GM19463 (cell line): ENCODE measurements around the gene ENPP7.

ENCODE experiments used
- ATAC-seq: cut with Tn5 transposase; IDR thresholded peaks from one replicate; pipeline ENCODE4 v1.9.1; 2021; ENCODE audit warnings: mild to moderate bottlenecking, moderate library complexity; ENCODE audit not compliant: unreplicated experiment

The ENPP7 gene

DNA sequence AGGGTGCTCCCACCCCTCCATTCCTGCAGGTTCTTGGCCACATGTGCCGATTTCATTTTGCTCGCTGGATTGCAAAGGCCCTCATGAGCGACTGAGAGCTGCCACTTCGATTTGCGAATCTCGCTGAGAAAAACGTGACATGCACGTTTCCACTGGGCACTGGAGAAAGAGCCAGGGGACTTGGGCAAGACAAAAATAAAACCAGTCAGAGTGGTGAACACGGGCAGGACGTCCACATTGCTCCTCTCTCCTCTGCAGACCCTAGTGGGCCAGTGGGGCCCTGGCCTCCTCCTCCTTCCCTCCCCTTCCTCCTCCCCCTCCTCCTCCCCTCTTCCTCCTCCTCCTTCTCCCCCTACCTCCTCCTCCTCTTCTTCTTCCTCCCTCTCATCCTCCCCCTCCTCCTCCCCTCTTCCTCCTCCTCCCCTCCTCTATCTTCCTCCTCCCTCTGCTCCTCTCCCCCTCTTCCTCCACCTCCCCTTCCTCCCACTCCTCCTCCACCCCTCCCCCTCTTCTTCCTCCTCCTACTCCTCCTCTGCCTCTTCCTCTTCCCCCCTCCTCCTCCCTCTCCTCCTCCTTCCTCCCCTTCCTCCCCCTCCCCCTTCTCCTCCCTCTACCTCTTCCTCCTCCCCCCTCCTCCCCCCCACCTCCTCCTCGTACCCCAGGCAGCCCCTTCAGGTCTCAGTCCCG, 28.1 kb upstream of the ENPP7 start:
- ATAC-seq, result no peak

DNA sequence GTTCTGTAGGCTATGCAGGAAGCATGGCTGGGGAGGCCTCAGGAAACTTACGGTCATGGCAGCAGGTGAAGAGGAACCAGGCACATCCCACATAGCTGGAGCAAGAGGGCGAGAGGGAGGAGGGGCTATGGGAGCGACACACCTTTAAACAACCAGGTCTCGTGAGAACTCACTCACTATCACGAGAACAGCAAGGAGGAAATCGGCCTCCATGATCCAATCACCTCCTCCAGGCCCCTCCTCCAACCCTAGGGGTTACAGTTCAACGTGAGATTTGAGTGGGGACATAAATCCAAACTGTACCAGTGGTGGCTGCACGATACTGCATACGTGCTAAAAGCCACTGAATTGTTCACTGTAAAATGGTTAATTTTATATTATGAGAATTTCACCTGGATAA, 26.1 kb upstream of the ENPP7 start:
- no peak for ATAC-seq

DNA sequence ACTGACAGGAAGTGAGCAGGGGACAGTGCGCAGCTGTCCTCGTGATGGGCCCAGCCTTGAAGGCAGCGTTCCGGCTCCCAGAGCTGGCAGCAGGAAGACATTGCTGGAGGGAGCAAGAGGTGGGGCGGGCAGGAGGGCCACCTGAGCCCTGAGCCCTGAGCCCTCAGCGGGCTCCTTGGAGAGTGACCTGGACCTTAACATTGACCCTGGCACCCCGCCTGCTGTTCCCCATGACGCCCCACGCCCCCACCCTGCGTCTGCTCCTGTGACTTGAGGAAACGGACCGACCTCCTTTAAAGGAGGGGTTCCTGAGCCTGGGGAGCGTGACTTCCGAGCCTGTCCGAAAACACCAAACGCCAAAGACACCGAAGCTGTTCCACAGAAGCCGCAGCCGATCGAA, 25.1 kb upstream of the ENPP7 start:
- no peak for ATAC-seq

DNA sequence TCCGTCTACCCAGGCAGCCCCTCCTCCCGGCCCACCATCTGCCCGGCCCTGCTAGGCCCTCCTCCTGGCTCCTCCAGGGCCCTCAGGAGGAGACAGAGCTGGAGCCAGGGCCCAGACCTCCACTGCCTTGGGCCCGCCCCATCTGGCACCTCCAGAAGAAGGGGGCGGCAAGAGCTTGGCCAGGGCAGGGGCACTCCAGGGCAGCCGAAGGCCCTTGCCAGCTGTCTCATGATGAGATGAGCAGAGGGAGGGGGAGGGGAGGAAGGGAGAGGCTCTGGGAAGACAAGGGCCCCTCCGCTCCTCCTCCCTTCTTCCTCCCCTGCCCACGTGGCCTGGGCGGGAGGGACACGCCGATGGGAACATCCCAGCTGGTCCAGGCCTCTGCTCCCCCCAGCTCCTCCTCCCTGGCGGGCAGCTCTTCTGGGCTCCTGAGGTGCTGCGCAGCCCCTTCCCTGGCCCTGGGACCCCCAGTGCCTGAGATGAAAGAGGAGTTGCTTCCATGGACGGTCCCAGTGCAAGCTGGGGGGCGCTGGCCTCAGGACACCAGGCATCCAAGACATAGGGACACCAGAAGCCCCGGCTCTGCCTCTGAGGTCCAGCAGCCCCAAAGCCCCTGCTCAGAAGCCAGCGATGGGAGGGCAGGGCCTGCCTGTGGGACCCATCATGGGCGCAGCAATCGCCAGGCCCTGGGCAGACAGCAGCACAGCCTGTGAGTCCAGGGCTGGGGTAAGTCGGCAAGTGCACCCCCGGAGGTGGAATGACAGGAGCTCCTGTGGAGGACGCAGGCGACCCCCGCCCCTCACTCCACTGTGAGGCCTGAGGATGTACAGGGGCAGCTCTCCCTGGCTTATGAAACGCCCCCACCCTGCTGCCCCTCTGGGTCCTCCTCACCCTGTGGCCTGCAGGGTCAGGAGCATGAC, 23.6 kb upstream of the ENPP7 start:
- ATAC-seq, result no peak

DNA sequence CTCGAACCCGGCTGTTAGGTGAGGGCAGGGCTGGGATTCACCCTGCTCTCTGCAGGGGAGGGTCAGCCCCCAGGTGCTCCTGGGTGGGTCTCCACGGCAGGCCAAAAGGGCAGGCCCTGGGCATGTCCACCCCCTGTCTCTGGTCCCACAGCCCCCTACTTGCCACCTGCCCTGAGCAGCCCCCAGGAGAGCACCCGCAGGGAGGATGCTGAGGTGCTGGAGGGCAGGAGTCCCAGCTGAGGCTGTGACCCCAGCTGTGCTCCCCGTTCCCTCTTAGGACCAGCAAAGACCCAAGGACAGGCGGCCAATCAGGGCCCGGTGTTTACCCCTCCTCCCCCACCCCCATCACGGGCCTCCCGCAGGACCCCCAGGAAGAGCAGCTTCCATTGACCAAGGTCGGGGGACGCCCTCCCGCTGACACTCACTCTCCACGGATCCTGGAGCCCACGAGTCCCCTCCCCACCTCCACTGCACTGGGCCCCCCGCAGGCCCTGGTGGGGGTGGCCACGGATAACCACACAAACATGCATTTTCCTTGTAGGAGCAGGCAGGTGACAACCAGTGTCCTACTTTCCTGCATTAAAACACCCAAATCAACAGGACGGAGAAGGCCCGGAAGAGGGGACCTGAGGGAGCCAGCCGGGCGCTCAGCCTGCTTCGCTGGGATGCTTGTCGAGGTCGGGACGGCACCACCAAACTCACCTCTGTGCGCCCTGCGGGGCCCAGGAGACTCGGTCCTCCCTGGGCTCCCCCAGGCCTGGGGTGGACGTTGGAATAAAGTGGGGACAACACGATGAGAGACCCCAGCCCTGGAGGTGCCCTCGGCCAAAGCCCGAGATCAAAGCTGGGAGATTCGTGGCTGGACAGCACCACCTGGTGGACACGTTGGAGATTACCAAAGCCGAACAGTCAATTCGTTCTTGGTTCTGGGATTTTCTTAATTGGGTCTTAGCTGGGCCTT, 22.5 kb upstream of the ENPP7 start:
- ATAC-seq, result no peak

DNA sequence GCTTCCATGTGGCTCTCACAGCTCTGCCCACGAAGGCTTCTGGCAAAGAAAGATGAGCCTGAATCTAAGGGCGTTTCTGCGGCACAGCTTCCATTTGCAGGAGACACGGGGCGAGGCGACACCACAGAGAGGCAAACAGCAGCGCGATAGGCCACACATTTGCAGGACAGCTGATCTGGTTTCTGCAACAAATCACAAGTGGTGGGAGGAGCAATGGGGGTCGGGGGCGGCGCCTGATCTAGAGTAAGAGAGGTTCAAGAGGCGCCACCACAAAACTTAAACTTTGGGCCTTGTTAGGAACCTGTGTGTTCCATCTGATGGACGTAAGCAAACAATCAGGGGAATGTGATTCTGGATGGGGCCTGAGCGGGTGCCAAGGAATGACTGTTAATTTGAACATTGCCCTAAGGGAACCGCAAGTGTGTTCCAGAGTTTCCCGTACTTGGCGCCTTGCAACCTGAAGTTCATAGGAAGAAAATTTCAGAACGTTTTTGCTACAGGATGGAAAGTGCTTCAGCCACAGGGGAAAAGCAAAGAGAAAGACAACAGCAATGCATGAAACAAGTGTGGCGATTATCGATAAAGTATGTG, 18.9 kb upstream of the ENPP7 start:
- ATAC-seq, result no peak

DNA sequence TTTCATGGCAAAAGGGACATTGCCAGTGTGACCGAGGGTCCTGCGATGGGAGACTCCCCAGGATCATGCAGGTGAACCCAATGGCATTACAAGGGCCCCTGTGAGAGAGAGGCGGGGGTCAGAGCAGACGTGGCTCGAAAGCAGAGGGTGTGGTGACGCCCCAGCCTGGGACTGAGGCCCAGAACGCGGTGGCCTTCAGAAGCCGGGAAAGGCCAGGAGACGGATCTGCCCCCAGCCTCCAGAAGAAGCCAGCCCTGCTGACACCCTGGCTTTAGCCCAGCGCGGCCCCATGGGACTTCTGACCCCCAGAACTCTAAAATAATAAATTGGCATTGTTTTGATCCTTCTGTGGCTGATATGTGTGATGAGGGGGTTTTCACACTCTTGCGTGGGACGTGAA, 17.4 kb upstream of the ENPP7 start:
- ATAC-seq, result no peak

DNA sequence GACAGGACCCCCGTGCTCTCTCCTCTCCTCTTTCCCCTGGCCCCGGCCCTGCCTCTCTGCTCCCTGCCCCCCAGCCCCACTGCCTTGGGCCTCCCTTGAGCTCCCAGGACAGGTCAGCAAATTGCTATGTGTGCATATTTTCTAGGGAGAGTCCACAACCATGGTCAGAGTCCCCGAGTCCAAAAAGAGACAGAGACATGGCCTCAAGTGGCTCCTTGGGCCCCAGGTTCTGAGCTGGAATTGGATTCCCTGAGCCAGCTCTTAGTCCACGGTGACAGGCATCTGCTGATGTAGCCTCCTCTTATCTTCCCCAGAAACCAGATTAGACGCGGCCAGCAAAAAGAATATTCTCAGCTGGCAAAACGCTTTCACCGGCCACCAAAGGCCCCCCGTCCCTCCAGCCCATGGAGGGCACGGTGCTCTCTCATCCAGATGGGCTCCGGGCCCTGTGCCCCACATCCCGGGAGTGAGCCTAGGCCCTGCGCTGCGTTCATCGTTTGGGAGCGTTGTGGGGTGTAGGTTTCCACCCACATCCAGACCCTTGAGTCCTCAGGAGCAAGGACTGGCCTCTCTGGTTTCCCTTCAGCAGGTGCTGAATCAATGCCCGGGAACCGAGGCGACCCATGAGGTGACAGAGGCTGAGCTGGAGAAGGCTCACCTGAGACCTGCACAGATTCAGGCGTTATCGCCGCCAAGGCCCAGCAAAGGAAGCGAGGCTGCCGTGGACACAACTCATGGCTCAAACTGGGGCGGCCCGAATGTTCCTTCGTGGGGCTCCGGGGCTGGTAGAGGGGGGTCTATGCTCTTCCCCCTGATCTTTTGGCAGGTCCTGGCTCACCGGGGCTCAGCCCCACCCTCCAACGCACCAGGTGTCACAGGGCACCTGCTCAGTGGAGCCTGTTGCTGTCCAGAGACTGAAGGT, 16.3 kb upstream of the ENPP7 start:
- no peak for ATAC-seq

DNA sequence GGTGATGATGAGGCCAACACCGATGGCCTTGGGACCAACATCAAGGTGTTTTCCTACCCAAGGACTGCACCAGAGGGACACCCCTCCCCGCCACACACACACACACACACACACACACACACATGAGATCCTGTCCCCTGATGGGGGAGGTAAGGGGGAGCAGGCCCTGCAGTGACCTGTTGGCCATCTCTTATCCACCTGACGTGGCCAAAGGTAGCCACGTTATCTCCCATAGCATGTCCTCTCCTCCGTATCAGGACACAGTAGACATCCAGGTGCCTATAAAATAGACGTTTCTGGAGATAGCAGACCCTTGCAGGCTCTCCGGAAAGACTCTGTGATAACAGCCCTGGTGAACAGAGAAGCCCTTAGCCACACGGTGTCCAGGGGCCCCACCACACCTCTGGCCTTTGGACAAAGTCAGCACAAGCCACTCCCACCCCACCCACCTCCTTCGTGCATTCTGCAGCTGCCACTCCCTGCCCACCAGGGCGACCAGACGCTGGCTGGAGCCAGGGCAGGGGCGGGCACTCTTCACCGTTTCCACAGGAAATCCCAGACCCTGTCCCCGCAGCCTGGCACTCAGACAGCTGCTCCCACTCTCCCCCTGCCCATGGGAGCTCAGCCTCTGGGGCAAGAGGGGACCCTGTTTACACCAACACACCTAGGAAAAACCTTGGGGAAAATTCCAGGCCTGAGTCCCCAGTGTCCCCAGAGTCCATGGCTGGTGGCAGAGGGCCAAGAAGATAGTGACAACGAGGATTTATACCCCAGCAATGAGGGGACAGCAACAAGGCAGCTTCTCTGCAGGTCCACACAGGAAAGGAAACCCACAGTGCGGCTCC, 15.4 kb upstream of the ENPP7 start:
- no peak for ATAC-seq

DNA sequence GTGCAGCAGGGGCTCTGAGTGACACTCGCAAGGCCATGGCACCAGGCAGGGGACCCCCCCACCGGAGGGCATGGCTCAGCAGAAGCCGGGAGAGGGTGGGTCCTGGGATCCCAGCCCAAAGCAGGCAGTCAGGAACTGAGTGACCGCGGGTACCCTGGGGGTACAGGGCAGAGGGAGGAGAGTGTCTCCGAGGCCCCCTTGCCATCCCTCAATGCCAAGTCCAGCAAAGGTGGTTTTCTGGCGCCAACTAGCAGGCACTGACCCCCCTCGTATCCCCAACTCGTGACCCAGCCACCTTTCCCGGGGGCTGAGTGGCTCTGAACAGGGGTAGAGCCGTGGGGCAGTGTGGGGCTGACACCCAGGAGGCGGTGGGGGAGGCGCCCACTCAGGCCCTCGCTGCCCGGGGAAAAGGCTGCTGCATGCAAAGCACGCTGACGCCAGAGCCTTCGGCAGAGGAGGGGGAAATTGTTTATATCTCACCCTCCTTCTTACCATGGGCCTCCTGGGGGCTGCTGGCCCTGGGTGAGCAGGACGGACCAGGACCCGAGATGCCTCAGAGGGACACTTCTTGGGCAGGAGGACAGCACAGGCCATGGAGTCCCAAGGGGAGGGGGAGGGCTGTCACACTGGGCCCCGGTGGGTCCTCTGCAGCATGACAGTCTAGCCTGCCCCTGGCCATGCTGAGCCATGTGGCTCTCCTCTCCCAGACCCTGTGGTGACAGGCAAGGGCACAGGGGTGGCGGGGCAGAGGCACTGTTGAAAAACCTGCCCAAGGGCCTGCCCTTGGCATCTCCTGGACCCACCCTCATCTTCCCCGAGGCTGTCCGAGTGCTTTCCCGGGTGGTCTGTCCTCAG, 14.6 kb upstream of the ENPP7 start:
- no peak for ATAC-seq

DNA sequence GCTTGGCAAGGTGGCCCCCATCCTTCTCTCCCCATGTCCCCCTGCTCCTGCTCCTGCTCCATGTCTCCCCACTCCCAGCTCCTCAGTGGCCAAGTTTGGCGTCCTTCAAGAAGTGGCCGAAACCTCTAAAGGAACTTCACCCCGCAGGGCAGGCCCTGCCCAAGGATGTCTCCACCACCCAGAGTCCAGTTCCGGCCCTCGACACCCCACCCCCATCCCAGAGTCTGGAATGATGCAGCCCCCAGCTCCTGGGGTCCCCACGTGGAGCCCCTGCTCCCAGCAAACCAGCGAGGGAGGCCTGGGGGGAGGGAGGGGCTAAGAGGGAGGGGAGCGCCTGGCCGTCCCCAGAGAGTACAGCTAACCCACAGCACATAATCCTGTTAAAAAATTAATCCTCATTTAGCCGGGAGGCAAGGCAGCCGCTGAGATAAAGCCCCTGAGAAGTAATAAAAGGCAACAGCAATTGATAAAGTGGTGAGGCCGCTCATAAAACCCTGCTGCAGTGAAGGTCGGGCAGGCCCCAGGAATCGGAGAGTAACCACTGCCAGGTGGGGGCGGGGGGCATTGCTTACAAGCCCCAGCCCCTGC, 9.9 kb upstream of the ENPP7 start:
- no peak for ATAC-seq

DNA sequence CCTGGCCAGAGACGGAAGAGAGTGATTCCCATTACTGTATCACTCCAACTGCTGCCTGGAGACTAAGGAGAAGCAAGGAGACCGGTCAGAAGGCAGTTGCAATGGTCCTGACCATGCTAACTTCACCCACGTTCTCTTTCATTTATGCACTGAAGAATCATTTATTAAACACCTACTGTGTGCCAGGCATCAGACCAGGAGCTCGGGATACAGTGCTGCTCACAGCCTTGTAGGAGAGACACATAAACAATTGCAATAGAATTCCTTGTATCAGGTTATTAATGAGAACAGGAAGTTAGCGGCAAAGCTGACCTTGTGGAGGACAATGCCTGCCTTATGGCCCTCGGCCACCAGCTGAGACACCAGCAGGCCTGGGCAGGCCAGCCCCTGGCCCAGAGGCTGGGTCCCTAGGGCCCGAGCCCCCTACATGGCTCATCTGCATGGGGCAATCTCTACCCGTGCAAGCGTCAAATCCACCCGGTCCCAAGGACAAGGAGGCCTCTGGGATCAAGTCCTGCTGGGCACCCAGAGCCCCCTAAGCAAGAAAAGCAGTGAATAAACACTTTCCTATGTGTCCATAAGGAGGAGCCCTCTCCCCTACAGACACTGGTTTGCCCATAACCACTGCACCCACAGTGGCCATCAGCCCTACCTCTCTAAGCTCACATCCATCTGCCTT, 8.6 kb upstream of the ENPP7 start:
- ATAC-seq, result no peak

DNA sequence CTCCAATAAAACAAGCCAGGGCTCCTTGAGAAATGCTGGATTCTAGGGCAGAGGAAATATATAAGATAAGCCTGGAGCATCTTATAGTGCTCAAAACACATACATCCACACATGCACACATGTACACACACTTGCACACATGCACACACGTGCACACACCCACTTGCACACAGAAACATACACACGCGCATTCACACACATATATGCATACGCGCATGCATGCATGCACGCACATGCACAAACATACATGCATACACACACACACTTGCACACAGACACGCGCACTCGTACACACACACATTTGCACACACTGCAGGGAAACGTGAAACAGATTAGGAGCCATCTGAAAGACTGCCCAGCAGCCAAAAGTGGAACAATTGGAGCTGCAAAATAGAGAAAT, 8.0 kb upstream of the ENPP7 start:
- no peak for ATAC-seq

DNA sequence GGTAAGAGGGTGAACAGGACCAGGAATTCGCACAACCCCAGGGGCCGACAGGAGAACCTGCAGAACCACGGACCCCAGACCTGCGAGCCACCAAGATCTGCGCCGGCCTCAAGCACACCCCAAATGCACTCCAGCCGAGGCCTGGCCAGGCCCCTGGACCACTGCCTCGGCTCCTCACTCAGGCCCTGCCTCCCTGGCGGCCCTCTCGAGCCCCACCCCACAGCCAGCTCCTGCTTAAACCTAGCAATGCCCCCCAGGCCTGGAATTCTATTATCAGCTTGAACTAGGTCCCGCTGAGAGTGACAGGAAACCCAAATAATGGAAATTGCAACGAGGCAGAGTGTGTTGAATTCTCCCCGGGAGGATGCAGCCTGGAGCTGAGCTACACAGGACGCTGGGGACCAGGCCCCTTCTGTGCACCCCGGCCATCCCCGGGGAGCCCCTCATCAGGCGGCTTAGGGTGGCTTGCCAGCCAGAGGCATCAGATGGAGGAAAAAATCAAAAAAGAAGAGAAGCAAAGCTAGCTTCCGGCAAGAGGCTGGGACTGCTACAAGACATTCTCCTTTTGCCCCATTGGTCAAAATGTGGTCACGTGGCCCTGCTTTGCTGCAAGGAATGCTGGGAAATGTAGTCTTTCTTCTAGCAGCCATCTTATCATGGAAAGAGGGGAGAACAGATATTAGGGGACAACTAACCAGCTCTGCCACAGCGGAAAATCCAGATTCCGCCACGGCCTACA, 2.4 kb upstream of the ENPP7 start:
- no peak for ATAC-seq

DNA sequence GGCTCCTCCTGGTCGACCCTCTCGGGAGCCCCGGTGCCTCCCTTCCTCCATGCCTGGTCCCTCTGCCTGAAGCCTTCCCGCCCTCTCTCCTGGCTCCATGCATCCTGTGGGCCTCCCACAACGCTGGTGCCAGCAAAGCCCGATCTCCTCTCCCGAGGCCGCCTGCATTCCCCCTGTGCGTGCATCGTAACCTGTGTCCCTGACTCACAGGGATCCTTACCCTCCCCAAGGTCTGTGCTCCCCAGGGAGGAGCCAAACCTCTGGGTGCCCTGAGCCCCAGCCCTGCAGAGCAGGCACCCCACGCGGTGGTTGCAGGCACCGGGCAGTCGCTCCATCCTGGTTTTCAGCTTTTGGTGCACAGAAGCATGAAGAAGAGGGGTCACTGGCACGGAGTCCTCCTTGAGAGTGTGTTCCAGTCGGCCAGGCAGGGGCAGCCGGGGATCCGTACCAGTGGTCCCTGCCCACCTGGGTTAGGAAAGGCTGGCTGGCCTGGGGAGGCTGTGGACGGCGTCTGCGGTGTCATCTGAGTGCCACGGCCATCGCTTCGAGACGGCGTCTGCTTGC, 1.8 kb upstream of the ENPP7 start:
- no peak for ATAC-seq

DNA sequence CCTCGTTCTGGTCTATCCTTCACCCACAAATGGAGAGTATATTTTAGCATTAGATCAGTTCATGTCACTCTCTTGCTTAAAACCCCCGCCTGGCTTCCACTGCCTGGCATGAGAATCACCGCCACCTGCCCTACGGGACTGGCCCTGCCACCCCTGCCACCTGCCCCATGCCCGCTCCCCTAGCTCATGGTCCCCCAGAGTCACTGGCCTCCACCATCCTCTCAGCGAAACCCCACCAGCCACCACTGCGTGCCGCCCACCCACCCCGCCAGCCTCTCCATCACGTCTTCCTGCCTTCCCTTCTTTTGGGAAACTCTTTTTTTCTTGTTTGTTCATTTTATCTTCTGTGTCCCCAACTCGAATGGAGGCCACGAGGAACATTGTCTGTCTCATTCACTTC, 982 bp upstream of the ENPP7 start:
- no peak for ATAC-seq
